Neutrophil (primary cell): ENCODE measurements around the gene INPP4B.
"Not testable (repeated sequence)": the region's sequence is repeated elsewhere in the genome, so short reads cannot be mapped to it uniquely, and the experiment has no call there.

Experiments
- H3K27ac ChIP-seq: fragments of 200-600 bp; sonication (generic); 2 replicates; pipeline ENCODE4 v1.5.1; 2016; ENCODE audit warnings: mild to moderate bottlenecking, moderate library complexity
- H3K27me3 ChIP-seq: fragments of 200-600 bp; sonication (generic); 2 replicates; pipeline ENCODE4 v1.6.0; 2016; ENCODE audit warnings: mild to moderate bottlenecking
- H3K36me3 ChIP-seq: fragments of 200-600 bp; sonication (generic); 2 replicates; pipeline ENCODE4 v1.5.1; 2017
- H3K4me1 ChIP-seq, 2 experiments: fragments of 200-600 bp in 1 of 2; sonication (generic) in 1 of 2; 1 replicate in 1 of 2; 2 replicates in 1 of 2; pipeline versions ENCODE4 v1.5.1 to v1.6.1; 2013 to 2016; ENCODE audit warnings: low read depth in 1 of 2, low read length in 1 of 2, mild to moderate bottlenecking in 1 of 2, moderate library complexity in 1 of 2; ENCODE audit not compliant: control insufficient read depth in 1 of 2, insufficient read depth in 1 of 2
- H3K4me3 ChIP-seq, 2 experiments: fragments of 200-600 bp in 1 of 2; sonication (generic) in 1 of 2; 1 replicate in 1 of 2; 2 replicates in 1 of 2; pipeline ENCODE4 v1.5.1; 2013 to 2016; ENCODE audit warnings: low read depth in 1 of 2, low read length in 1 of 2, mild to moderate bottlenecking in 1 of 2, moderate library complexity in 1 of 2
- H3K9me3 ChIP-seq: fragments of 200-600 bp; sonication (generic); 2 replicates; pipeline ENCODE4 v1.5.1; 2016
- TF ChIP-seq, protein P1 (sequence below): fragments of 200-600 bp; sonication (generic); IDR thresholded peaks from 2 replicates; pipeline ENCODE4 v1.5.1; 2016; ENCODE audit warnings: antibody characterized with exemption

The INPP4B gene

DNA sequence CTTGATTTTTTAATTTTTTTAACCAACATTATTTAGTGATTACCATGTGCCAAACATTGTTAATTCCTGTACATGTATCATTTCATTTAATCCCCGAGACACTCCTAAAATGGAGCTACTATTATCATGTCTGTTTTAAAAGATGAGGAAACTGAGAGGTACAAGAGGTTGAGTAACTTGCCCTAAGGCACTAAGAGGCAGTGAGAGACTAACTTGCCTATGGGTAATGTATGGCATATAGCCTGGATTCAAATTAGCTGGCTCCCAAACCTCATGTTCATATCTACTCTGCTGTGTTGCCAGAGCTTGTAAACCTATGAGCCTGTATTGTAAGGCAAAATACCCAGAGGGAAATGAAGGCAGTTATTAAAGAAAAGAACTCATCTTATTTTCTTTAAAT lies 766.1 kb downstream of the INPP4B start:
- Histone ChIP-seq H3K27ac (no peak overlapping the region), H3K4me1 (no peaks in the 10 kb centered on the region), H3K9me3 (no peaks in the 10 kb centered on the region), H3K27me3 (no peaks in the 10 kb centered on the region), H3K36me3 (no peaks in the 10 kb centered on the region), H3K4me3 (no peak overlapping the region)
- TF ChIP-seq, protein P1, sequence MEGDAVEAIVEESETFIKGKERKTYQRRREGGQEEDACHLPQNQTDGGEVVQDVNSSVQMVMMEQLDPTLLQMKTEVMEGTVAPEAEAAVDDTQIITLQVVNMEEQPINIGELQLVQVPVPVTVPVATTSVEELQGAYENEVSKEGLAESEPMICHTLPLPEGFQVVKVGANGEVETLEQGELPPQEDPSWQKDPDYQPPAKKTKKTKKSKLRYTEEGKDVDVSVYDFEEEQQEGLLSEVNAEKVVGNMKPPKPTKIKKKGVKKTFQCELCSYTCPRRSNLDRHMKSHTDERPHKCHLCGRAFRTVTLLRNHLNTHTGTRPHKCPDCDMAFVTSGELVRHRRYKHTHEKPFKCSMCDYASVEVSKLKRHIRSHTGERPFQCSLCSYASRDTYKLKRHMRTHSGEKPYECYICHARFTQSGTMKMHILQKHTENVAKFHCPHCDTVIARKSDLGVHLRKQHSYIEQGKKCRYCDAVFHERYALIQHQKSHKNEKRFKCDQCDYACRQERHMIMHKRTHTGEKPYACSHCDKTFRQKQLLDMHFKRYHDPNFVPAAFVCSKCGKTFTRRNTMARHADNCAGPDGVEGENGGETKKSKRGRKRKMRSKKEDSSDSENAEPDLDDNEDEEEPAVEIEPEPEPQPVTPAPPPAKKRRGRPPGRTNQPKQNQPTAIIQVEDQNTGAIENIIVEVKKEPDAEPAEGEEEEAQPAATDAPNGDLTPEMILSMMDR, result no peak

DNA sequence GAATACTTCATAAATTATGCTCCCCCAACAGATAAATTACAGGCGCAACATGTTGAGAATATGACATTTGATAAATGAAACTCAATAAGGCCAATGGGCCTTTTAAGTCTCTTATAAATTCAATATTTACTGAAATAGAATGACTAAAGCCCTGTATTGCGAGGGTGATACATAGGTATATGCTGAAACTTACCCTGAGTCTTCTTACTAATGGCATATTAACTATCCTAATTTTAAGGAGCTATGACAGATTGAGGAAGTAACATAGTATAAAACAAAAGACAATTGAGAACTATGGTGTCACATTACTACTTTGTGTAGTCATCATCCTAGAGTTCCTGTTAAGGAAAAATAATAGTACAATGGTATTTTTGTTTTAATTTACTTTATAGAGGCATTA lies 769.1 kb downstream of the INPP4B start:
- no peaks in the 10 kb centered on the region for H3K36me3 ChIP-seq
- H3K27me3 ChIP-seq, result no peaks in the 10 kb centered on the region
- H3K4me3 ChIP-seq, result no peak overlapping the region
- H3K4me1 ChIP-seq, result no peaks in the 10 kb centered on the region
- no peaks in the 10 kb centered on the region for H3K9me3 ChIP-seq
- H3K27ac ChIP-seq, result no peak overlapping the region
- TF ChIP-seq, protein P1, result no peak

DNA sequence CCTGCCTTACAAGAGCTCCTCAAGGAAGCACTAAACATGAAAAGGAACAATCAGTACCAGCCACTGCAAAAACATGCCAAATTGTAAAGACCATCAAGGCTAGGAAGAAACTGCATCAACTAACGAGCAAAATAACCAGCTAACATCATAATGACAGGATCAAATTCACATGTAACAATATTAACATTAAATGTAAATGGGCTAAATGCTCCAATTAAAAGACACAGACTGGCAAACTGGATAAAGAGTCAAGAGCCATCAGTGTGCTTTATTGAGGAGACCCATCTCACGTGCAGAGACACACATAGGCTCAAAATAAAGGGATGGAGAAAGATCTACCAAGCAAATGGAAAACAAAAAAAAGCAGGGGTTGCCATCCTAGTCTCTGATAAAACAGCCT lies 777.8 kb downstream of the INPP4B start:
- not testable (repeated sequence) for H3K9me3 ChIP-seq, H3K27me3 ChIP-seq, H3K4me3 ChIP-seq, H3K4me1 ChIP-seq, H3K36me3 ChIP-seq, H3K27ac ChIP-seq

DNA sequence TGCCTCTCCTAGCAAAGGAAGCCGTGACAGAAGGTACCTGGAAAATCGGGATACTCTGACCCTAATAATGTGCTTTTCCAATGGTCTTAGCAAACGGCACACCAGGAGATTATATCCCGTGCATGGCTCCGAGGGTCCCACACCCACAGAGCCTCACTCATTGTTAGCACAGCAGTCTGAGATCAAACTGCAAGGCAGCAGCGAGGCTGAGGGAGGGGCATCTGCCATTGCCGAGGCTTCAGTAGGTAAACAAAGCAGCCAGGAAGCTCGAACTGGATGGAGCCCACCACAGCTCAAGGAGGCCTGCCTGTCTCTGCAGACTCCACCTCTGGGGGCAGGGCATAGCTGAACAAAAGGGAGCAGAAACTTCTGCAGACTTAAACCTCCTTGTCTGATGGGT lies 779.5 kb downstream of the INPP4B start:
- H3K4me3 ChIP-seq, H3K27me3 ChIP-seq, H3K4me1 ChIP-seq, H3K36me3 ChIP-seq, H3K27ac ChIP-seq, H3K9me3 ChIP-seq: not testable (repeated sequence)

DNA sequence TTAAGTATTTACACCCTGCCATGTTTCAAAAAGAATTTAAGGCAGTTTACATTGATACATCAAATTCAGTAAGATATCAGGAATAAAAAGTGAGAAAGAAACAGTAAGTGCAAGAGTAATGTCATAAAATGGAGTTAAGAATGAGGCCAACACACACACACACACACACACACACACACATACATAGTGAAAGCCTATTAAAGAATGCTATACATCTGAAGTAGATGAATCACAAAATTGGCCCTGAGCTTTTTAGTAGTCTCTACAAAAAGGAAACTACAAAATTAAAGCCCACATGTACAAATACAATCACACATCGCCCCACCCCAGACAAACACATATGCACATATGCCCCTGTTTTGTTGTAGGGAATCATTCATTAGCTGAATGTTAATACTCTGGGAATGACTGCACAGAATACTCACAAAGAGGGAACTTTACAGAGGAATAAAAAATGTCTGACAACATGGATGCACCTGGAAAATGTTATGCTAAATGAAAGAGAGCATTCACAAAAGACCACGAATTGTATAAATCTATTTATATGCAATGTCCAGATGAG lies 780.9 kb downstream of the INPP4B start:
- Histone ChIP-seq H3K4me1 (no peaks in the 10 kb centered on the region), H3K9me3 (no peaks in the 10 kb centered on the region), H3K36me3 (no peaks in the 10 kb centered on the region), H3K27me3 (no peaks in the 10 kb centered on the region), H3K27ac (no peak overlapping the region), H3K4me3 (no peak overlapping the region)
- TF ChIP-seq, protein P1, result no peak

DNA sequence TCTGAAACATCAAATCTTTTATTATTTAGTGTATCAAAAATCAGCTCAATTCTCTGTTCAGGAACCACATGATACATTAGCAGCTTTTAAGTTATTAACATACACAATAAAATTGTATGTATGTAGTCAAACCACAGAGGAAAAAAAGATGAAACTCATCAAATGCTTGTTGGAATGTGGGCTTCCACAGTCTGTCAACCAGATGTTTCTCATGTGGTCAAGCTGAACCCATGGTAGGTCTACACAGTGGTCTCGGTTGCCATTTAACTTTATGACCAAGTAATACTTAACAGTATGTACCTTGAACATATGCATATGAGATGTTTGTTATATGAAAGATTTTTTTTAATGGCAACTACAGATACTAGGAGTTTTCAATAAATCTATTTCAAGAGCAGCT lies 781.9 kb downstream of the INPP4B start:
- Histone ChIP-seq H3K4me3 (no peak overlapping the region), H3K36me3 (no peaks in the 10 kb centered on the region), H3K9me3 (no peaks in the 10 kb centered on the region), H3K27ac (no peak overlapping the region), H3K27me3 (no peaks in the 10 kb centered on the region), H3K4me1 (no peaks in the 10 kb centered on the region)
- TF ChIP-seq, protein P1, result no peak

DNA sequence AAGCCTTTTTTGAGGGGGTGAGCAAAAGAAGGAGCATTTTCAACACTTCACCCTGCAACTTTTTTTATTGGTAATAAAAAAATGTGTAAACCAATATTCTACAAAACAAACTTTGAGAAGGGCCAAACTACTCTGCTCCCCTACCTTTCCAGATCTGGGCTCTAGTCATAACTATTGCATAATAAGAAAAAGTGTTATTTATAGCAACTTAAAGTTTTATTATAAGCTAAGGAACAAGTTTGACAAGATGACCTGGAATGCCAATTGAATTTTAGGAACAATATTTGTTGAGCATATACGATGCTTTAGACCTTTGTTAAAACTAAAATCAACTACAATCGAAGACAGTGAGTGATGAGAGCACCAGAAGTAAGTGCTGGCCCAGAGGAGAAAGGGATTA lies 800.1 kb downstream of the INPP4B start:
- H3K36me3 ChIP-seq, result no peaks in the 10 kb centered on the region
- H3K4me3 ChIP-seq, result no peak overlapping the region
- no peak overlapping the region for H3K27ac ChIP-seq
- no peaks in the 10 kb centered on the region for H3K4me1 ChIP-seq
- no peaks in the 10 kb centered on the region for H3K9me3 ChIP-seq
- TF ChIP-seq, protein P1, result no peak
- H3K27me3 ChIP-seq, result no peaks in the 10 kb centered on the region
